ENCODE measurements around the gene GIMD1. TPM values are rescaled to one million over a fixed set of nuclear protein-coding genes. Genes with fewer than 3 reads are reported as not detected.

The GIMD1 gene
- total and polyA plus RNA-seq, 2 experiments from 2014 or later: not detected

DNA sequence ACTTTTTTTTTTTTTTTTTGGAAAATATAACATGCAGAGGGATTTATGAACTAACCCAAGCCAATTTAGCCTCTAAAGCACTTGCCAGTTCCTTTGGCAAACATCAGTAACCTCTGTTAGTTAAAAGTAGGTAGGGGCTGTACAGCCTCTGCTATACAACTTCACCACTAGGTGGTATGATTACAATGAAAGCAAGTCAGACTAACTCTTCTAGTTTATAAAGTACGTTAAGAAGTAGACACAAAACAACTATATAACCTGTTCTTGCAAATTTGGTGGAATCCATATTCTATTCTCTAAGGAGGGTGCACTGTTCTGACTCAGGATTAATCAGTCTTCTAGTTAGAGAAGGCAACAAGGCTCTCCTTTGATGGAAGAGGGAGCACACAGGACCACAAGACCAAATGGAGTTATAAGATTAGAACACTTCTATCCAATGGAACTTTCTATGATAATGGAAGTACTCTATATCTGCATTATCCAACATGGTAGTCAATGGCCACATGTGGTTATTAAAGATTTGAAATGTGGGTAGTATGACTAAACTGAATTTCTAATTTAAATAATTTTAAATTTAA lies 39.4 kb downstream of the GIMD1 start:
- no peaks in the 10 kb centered on the region for H4K20me1 ChIP-seq (replicated peaks; ENCODE audit: insufficient read depth)
- H3K36me3 Mint-ChIP-seq (ENCODE audit: low read depth): peaks cover 39% of the 10 kb centered on the region
- no peaks in the 10 kb centered on the region for H3K27me3 ChIP-seq (ENCODE audit: insufficient read depth)
- H3K9me3 Mint-ChIP-seq: no peaks in the 10 kb centered on the region
- no peak overlapping the region for H3K4me2 ChIP-seq
- no peaks in the 10 kb centered on the region for H3F3A ChIP-seq (replicated peaks; ENCODE audit: low read depth)
- H3K27ac Mint-ChIP-seq: no peak overlapping the region
- no peaks in the 10 kb centered on the region for H3K79me2 ChIP-seq (replicated peaks; ENCODE audit: insufficient read depth)
- no peak overlapping the region for H3K4me3 Mint-ChIP-seq
- no peak overlapping the region for H3K4me3 ChIP-seq
- DNase-seq (ENCODE audit: low spot score): peak; percentile 66
- peak; percentile 81 for ATAC-seq
- no peak overlapping the region for H2AFZ ChIP-seq
- H3K27ac ChIP-seq (ENCODE audit: low read depth): no peak overlapping the region
- H3K27me3 Mint-ChIP-seq (ENCODE audit: insufficient read depth, low read depth, poor library complexity): no peaks in the 10 kb centered on the region
- H3K36me3 ChIP-seq (ENCODE audit: insufficient read depth): peaks cover 47% of the 10 kb centered on the region; the same call in 1 of the 2 replicates
- no peaks in the 10 kb centered on the region for H3K4me1 Mint-ChIP-seq
- peaks cover 6% of the 10 kb centered on the region for H3K4me1 ChIP-seq (ENCODE audit: insufficient read depth)
- no peaks in the 10 kb centered on the region for H3K9me2 ChIP-seq (ENCODE audit: insufficient read depth)
- TF ChIP-seq REST (IDR thresholded peaks at IDR 0.05; ENCODE audit: unreplicated experiment): no peak
- TF ChIP-seq ZNF462 (CRISPR knock-in tag; IDR thresholded peaks at IDR 0.05): no peak
- no peak for TF ChIP-seq POLR2AphosphoS5 (IDR thresholded peaks at IDR 0.05; ENCODE audit: low read depth)
- no peak for TF ChIP-seq JUNB (IDR thresholded peaks at IDR 0.05; ENCODE audit: unreplicated experiment)
- no peak for TF ChIP-seq NANOG (IDR thresholded peaks at IDR 0.05; ENCODE audit: borderline replicate concordance)
- TF ChIP-seq, protein P1, sequence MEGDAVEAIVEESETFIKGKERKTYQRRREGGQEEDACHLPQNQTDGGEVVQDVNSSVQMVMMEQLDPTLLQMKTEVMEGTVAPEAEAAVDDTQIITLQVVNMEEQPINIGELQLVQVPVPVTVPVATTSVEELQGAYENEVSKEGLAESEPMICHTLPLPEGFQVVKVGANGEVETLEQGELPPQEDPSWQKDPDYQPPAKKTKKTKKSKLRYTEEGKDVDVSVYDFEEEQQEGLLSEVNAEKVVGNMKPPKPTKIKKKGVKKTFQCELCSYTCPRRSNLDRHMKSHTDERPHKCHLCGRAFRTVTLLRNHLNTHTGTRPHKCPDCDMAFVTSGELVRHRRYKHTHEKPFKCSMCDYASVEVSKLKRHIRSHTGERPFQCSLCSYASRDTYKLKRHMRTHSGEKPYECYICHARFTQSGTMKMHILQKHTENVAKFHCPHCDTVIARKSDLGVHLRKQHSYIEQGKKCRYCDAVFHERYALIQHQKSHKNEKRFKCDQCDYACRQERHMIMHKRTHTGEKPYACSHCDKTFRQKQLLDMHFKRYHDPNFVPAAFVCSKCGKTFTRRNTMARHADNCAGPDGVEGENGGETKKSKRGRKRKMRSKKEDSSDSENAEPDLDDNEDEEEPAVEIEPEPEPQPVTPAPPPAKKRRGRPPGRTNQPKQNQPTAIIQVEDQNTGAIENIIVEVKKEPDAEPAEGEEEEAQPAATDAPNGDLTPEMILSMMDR (conservative IDR thresholded peaks at IDR 0.05; ENCODE audit: low read depth in 2 of 2): peak; percentile 59 to 79
- TF ChIP-seq EZH2 (IDR thresholded peaks at IDR 0.05; ENCODE audit: low read depth, unreplicated experiment): no peak
- TF ChIP-seq ZNF331 (CRISPR knock-in tag; IDR thresholded peaks at IDR 0.05; ENCODE audit: low read depth): no peak
- no peak for TF ChIP-seq EZH2phosphoT487 (IDR thresholded peaks at IDR 0.05; ENCODE audit: unreplicated experiment)

Measured in GM23338 (cell line).